Measurements from ENCODE around the gene BBX. TPM values are rescaled to one million over a fixed set of nuclear protein-coding genes. Genes with fewer than 3 reads are reported as not detected.

BBX gene
- polyA plus RNA-seq, 1 donor from 2014 or later, result 23.8 TPM

GRCh38 chr3:107670986-107671385, 148.2 kb downstream of the BBX start:
- H2AFZ ChIP-seq (ENCODE audit: low read depth, low read length), result no peak overlapping the region
- no peak overlapping the region for H3K4me3 ChIP-seq (ENCODE audit: low read length)
- H3K9me2 ChIP-seq (ENCODE audit: insufficient read depth, low read length), result no peaks in the 10 kb centered on the region
- H3K36me3 ChIP-seq (ENCODE audit: insufficient read depth, low read length), result no peaks in the 10 kb centered on the region
- no peak overlapping the region for H3K27ac ChIP-seq (ENCODE audit: low read length)
- no peak overlapping the region for H3K4me2 ChIP-seq (ENCODE audit: low read length)
- no peaks in the 10 kb centered on the region for H4K20me1 ChIP-seq (ENCODE audit: insufficient read depth)
- H3K9ac ChIP-seq (ENCODE audit: low read length), result no peak overlapping the region
- TF ChIP-seq POLR2AphosphoS5 (IDR thresholded peaks at IDR 0.05) (no peak), CTCF (IDR thresholded peaks at IDR 0.05; ENCODE audit: poor library complexity, severe bottlenecking) (no peak), RAD21 (conservative IDR thresholded peaks at IDR 0.05) (no peak), MXI1 (conservative IDR thresholded peaks at IDR 0.05; ENCODE audit: poor library complexity, severe bottlenecking) (no peak), REST (IDR thresholded peaks at IDR 0.05; ENCODE audit: borderline replicate concordance) (no peak), TAF1 (IDR thresholded peaks at IDR 0.05; ENCODE audit: low read depth) (no peak), EZH2 (IDR thresholded peaks at IDR 0.05; ENCODE audit: borderline replicate concordance, insufficient read depth, low read length, poor library complexity, severe bottlenecking) (no peak), SMC3 (conservative IDR thresholded peaks at IDR 0.05; ENCODE audit: poor library complexity) (no peak), EP300 (conservative IDR thresholded peaks at IDR 0.05; ENCODE audit: poor library complexity, severe bottlenecking) (no peak)
- H3K27me3 ChIP-seq (ENCODE audit: insufficient read depth, low read depth, low read length), result no peaks in the 10 kb centered on the region
- H3K9me3 ChIP-seq (ENCODE audit: low read length), result no peaks in the 10 kb centered on the region
- H3K79me2 ChIP-seq (replicated peaks; ENCODE audit: insufficient read depth, low read length), result no peaks in the 10 kb centered on the region
- no peaks in the 10 kb centered on the region for H3F3A ChIP-seq (ENCODE audit: insufficient read depth, low read length, poor library complexity, severe bottlenecking)

- Histone ChIP-seq H3K9ac (ENCODE audit: low read length) (no peak overlapping the region), H3F3A (ENCODE audit: insufficient read depth, low read length, poor library complexity, severe bottlenecking) (no peaks in the 10 kb centered on the region), H3K4me2 (ENCODE audit: low read length) (no peak overlapping the region), H3K36me3 (ENCODE audit: insufficient read depth, low read length) (no peaks in the 10 kb centered on the region), H3K9me3 (ENCODE audit: low read length) (no peaks in the 10 kb centered on the region), H3K79me2 (replicated peaks; ENCODE audit: insufficient read depth, low read length) (no peaks in the 10 kb centered on the region), H3K4me3 (ENCODE audit: low read length) (no peak overlapping the region), H3K27me3 (ENCODE audit: insufficient read depth, low read depth, low read length) (no peaks in the 10 kb centered on the region), H3K27ac (ENCODE audit: low read length) (no peak overlapping the region), H3K9me2 (ENCODE audit: insufficient read depth, low read length) (no peaks in the 10 kb centered on the region), H4K20me1 (ENCODE audit: insufficient read depth) (no peaks in the 10 kb centered on the region), H2AFZ (ENCODE audit: low read depth, low read length) (no peak overlapping the region)
- no peak for TF ChIP-seq TAF1 (IDR thresholded peaks at IDR 0.05; ENCODE audit: low read depth)
- no peak for TF ChIP-seq MXI1 (conservative IDR thresholded peaks at IDR 0.05; ENCODE audit: poor library complexity, severe bottlenecking)
- TF ChIP-seq REST (IDR thresholded peaks at IDR 0.05; ENCODE audit: borderline replicate concordance), result no peak
- no peak for TF ChIP-seq SMC3 (conservative IDR thresholded peaks at IDR 0.05; ENCODE audit: poor library complexity)
- no peak for TF ChIP-seq RAD21 (conservative IDR thresholded peaks at IDR 0.05)
- no peak for TF ChIP-seq POLR2AphosphoS5 (IDR thresholded peaks at IDR 0.05)
- no peak for TF ChIP-seq EZH2 (IDR thresholded peaks at IDR 0.05; ENCODE audit: borderline replicate concordance, insufficient read depth, low read length, poor library complexity, severe bottlenecking)
- no peak for TF ChIP-seq EP300 (conservative IDR thresholded peaks at IDR 0.05; ENCODE audit: poor library complexity, severe bottlenecking)
- no peak for TF ChIP-seq CTCF (IDR thresholded peaks at IDR 0.05; ENCODE audit: poor library complexity, severe bottlenecking)
Observed at GRCh38 chr3:107674371-107674770, 151.6 kb downstream of the BBX start.

Measured in neural cell (in vitro differentiated cells).